Stimulated activated naive CD8-positive, alpha-beta T cell treated with anti-CD3 and anti-CD28 coated beads, Interleukin-15, Interleukin-2, amounts not matched to agents 100 U/mL and 50 U/mL, for 24 hours (primary cell): Measurements from ENCODE around the gene OLFML2B.

Source experiments
- ATAC-seq: fragments of 150-1000 bp; cut with Tn5 transposase; one replicate; pipeline ENCODE4 v1.10.0; 2021
- DNase-seq: peaks from one replicate; pipeline ENCODE4 v3.0.0; 2021

The OLFML2B gene

GRCh38 chr1:161978011-161978790, 45.5 kb downstream of the OLFML2B start:
- no peak for DNase-seq

GRCh38 chr1:161973924-161974845, 49.5 kb downstream of the OLFML2B start:
- no peak for ATAC-seq
- DNase-seq, result no peak

More at GRCh38 chr1:161978011-161978790, 45.5 kb downstream of the OLFML2B start:
- no peak for ATAC-seq

GRCh38 chr1:161972828-161973227, 50.8 kb downstream of the OLFML2B start:
- DNase-seq (no peak), ATAC-seq (no peak)

- no peak for DNase-seq
Measured at GRCh38 chr1:161970633-161971032, 53.0 kb downstream of the OLFML2B start.

GRCh38 chr1:161970036-161970435, 53.6 kb downstream of the OLFML2B start:
- DNase-seq (no peak), ATAC-seq (no peak)

More at GRCh38 chr1:161970633-161971032, 53.0 kb downstream of the OLFML2B start:
- ATAC-seq, result no peak

GRCh38 chr1:161966067-161966466, 57.6 kb downstream of the OLFML2B start:
- no peak for DNase-seq
- ATAC-seq, result no peak

GRCh38 chr1:161962091-161962887, 61.4 kb downstream of the OLFML2B start:
- peak; percentile 31 for DNase-seq
- peak; percentile 99 for ATAC-seq

GRCh38 chr1:161958425-161958824, 65.2 kb downstream of the OLFML2B start:
- DNase-seq (no peak), ATAC-seq (no peak)

- no peak for DNase-seq
Measured at GRCh38 chr1:161956930-161957329, 66.7 kb downstream of the OLFML2B start.

GRCh38 chr1:161956097-161956496, 67.6 kb downstream of the OLFML2B start:
- ATAC-seq (no peak), DNase-seq (no peak)

More at GRCh38 chr1:161956930-161957329, 66.7 kb downstream of the OLFML2B start:
- no peak for ATAC-seq

GRCh38 chr1:161955606-161956005, 68.1 kb downstream of the OLFML2B start:
- no peak for ATAC-seq

GRCh38 chr1:161954466-161954865, 69.2 kb downstream of the OLFML2B start:
- no peak for ATAC-seq
- no peak for DNase-seq

More at GRCh38 chr1:161955606-161956005, 68.1 kb downstream of the OLFML2B start:
- no peak for DNase-seq

- DNase-seq, result no peak
- ATAC-seq, result no peak
Measured at GRCh38 chr1:161954050-161954449, 69.6 kb downstream of the OLFML2B start.

GRCh38 chr1:161953256-161953920, 70.3 kb downstream of the OLFML2B start:
- DNase-seq (no peak), ATAC-seq (no peak)

- ATAC-seq (no peak), DNase-seq (no peak)
Measured at GRCh38 chr1:161952607-161953172, 71.0 kb downstream of the OLFML2B start.

GRCh38 chr1:161951646-161952045, 72.0 kb downstream of the OLFML2B start:
- no peak for ATAC-seq
- DNase-seq, result no peak

GRCh38 chr1:161950377-161950776, 73.3 kb downstream of the OLFML2B start:
- no peak for DNase-seq
- ATAC-seq, result no peak

- DNase-seq (no peak), ATAC-seq (no peak)
Measured at GRCh38 chr1:161949548-161949947, 74.1 kb downstream of the OLFML2B start.

- DNase-seq (no peak), ATAC-seq (no peak)
Measured at GRCh38 chr1:161948435-161948834, 75.2 kb downstream of the OLFML2B start.

GRCh38 chr1:161946071-161946987, 77.3 kb downstream of the OLFML2B start:
- ATAC-seq (no peak), DNase-seq (no peak)
